ENCODE results near the gene STX8.

DNA sequence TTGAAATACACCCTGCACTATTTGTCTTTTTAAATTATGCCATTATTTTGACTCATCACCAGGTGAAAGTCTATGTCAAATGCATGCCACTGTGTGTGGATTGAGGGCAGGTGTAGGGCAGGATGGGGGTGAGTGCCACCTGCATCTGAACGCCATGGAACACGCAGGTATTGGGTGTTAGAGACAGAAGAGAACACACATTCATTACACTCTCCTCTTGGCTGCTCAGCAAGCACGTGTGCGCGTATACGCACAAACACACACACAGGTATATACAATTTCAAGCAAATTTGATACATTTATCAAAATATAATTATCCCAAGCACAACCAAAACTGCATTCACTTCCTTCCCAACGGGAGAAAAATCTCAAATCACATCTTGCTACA, 285.4 kb downstream of the STX8 start:
- no peak for TF ChIP-seq POLR2A (IDR thresholded peaks at IDR 0.05; ENCODE audit: low read depth, low read length)
- TF ChIP-seq POLR2AphosphoS5 (IDR thresholded peaks at IDR 0.05; ENCODE audit: low read depth, low read length) = no peak

Measured in GM12892 (cell line).